Measurements from ENCODE around the gene SCN3B. TPM values are rescaled to one million over a fixed set of nuclear protein-coding genes. Genes with fewer than 3 reads are reported as not detected.

SCN3B gene
- polyA plus RNA-seq, 1 donor (not counting 4 experiments of a cell fraction or from before 2014, with no cell fraction given), result 0.08 TPM

DNA sequence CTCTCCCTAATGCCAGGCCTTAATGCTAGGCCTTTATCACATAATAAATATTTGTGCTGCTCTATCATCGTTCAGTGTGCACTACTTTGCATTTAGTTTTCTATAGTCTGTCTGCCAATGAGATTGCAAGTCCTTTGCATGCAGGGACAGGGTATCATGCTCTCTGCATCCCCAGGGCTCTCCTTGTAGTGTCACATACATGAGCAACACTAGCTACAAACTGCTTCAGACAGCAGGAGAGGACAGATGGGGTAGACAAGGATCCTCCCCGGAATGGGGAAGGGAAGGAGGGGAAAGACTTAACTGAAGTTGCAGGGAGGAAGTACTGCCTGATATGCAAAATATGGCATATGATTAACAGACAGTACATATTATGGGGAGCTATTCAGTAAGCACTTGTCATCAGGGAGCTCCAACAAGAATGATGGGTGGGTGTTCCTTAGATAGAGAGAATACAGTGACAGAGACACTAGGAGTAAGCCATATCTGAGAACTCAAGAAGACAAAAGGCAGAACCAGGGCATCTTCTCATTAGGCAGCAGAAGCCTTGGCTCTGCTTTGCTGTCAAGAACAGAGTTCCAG, 44.2 kb upstream of the SCN3B start:
- Histone ChIP-seq H3K27me3 (ENCODE audit: control insufficient read depth, extremely low read depth, insufficient read depth, low read length) (no peaks in the 10 kb centered on the region), H2AFZ (ENCODE audit: control insufficient read depth, low read length) (no peak overlapping the region), H3K9me1 (ENCODE audit: control insufficient read depth, extremely low read depth, insufficient read depth, low read length) (no peaks in the 10 kb centered on the region), H3K79me2 (ENCODE audit: control insufficient read depth, insufficient read depth, low read length) (no peaks in the 10 kb centered on the region), H3K4me2 (ENCODE audit: control insufficient read depth, extremely low read depth, insufficient read depth, low read depth, low read length) (no peak overlapping the region), H3K36me3 (ENCODE audit: control insufficient read depth in 2 of 2, extremely low read depth in 1 of 2, insufficient read depth in 2 of 2, low read length in 2 of 2) (no peaks in the 10 kb centered on the region), H3K27ac (ENCODE audit: control insufficient read depth, insufficient read depth, low read length) (no peak overlapping the region), H3K4me1 (ENCODE audit: control insufficient read depth, extremely low read depth, insufficient read depth, low read length) (no peaks in the 10 kb centered on the region), H3K9ac (ENCODE audit: control insufficient read depth, extremely low read depth, insufficient read depth, low read length) (no peak overlapping the region), H3K4me3 (ENCODE audit: control insufficient read depth in 2 of 3, extremely low read depth in 1 of 3, insufficient read depth in 2 of 3, low read depth in 1 of 3, low read length in 3 of 3) (no peak overlapping the region), H4K20me1 (ENCODE audit: control insufficient read depth, extremely low read depth, insufficient read depth, low read length) (no peaks in the 10 kb centered on the region), H3K9me3 (ENCODE audit: control insufficient read depth, low read depth, low read length) (no peaks in the 10 kb centered on the region)
- DNase-seq (ENCODE audit: low read depth, low spot score), result no peak
- no peak for TF ChIP-seq EZH2 (IDR thresholded peaks at IDR 0.05; ENCODE audit: low read length)
- TF ChIP-seq, protein P1, sequence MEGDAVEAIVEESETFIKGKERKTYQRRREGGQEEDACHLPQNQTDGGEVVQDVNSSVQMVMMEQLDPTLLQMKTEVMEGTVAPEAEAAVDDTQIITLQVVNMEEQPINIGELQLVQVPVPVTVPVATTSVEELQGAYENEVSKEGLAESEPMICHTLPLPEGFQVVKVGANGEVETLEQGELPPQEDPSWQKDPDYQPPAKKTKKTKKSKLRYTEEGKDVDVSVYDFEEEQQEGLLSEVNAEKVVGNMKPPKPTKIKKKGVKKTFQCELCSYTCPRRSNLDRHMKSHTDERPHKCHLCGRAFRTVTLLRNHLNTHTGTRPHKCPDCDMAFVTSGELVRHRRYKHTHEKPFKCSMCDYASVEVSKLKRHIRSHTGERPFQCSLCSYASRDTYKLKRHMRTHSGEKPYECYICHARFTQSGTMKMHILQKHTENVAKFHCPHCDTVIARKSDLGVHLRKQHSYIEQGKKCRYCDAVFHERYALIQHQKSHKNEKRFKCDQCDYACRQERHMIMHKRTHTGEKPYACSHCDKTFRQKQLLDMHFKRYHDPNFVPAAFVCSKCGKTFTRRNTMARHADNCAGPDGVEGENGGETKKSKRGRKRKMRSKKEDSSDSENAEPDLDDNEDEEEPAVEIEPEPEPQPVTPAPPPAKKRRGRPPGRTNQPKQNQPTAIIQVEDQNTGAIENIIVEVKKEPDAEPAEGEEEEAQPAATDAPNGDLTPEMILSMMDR (optimal IDR thresholded peaks at IDR 0.05 in 1 of 3, IDR thresholded peaks at IDR 0.05 in 1 of 3, conservative IDR thresholded peaks at IDR 0.05 in 1 of 3; ENCODE audit: extremely low read depth in 1 of 3, insufficient read depth in 2 of 3, low read length in 3 of 3), result no peak
- FAIRE-seq, result no peak
- dilution Hi-C loops (cut with MboI; ENCODE audit: extremely low pct_ligation_motif_present, low sequenced_read_pairs), result no loop called here

DNA sequence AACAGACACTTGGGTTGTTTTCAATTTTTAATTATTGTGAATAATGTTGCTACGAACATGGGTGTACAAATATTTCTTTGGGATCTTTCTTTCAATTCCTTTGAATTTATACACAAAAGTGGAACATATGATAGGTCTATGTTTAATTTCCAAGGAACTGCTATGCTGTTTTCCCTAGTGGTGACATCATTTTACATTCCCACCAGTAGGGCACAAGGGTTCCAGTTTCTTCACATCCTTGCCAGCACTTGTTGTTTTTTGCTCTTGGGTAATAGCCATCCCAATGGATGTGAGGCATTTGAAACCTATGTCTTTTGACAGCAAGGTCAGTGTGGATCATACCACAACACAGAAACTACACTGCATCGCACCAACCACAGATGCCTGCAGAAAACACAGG, 41.8 kb upstream of the SCN3B start:
- no peaks in the 10 kb centered on the region for H3K27me3 ChIP-seq (ENCODE audit: control insufficient read depth, extremely low read depth, insufficient read depth, low read length)
- H3K4me2 ChIP-seq (ENCODE audit: control insufficient read depth, extremely low read depth, insufficient read depth, low read depth, low read length), result no peak overlapping the region
- H3K9me1 ChIP-seq (ENCODE audit: control insufficient read depth, extremely low read depth, insufficient read depth, low read length), result no peaks in the 10 kb centered on the region
- no peak for FAIRE-seq
- no peaks in the 10 kb centered on the region for H4K20me1 ChIP-seq (ENCODE audit: control insufficient read depth, extremely low read depth, insufficient read depth, low read length)
- no peak overlapping the region for H3K4me3 ChIP-seq (ENCODE audit: control insufficient read depth in 2 of 3, extremely low read depth in 1 of 3, insufficient read depth in 2 of 3, low read depth in 1 of 3, low read length in 3 of 3)
- H3K36me3 ChIP-seq (ENCODE audit: control insufficient read depth in 2 of 2, extremely low read depth in 1 of 2, insufficient read depth in 2 of 2, low read length in 2 of 2), result no peaks in the 10 kb centered on the region
- dilution Hi-C loops (cut with MboI; ENCODE audit: extremely low pct_ligation_motif_present, low sequenced_read_pairs), result no loop called here
- H3K9ac ChIP-seq (ENCODE audit: control insufficient read depth, extremely low read depth, insufficient read depth, low read length), result no peak overlapping the region
- no peaks in the 10 kb centered on the region for H3K79me2 ChIP-seq (ENCODE audit: control insufficient read depth, insufficient read depth, low read length)
- no peak overlapping the region for H3K27ac ChIP-seq (ENCODE audit: control insufficient read depth, insufficient read depth, low read length)
- H3K9me3 ChIP-seq (ENCODE audit: control insufficient read depth, low read depth, low read length), result no peaks in the 10 kb centered on the region
- no peaks in the 10 kb centered on the region for H3K4me1 ChIP-seq (ENCODE audit: control insufficient read depth, extremely low read depth, insufficient read depth, low read length)
- DNase-seq (ENCODE audit: low read depth, low spot score), result no peak
- TF ChIP-seq EZH2 (IDR thresholded peaks at IDR 0.05; ENCODE audit: low read length), result no peak
- TF ChIP-seq, protein P1 (optimal IDR thresholded peaks at IDR 0.05 in 1 of 3, IDR thresholded peaks at IDR 0.05 in 1 of 3, conservative IDR thresholded peaks at IDR 0.05 in 1 of 3; ENCODE audit: extremely low read depth in 1 of 3, insufficient read depth in 2 of 3, low read length in 3 of 3), result peak in 1 of 3 experiments; percentile 11
- H2AFZ ChIP-seq (ENCODE audit: control insufficient read depth, low read length), result no peak overlapping the region
